Measurements from ENCODE around the gene DACT2. TPM values are rescaled to one million over a fixed set of nuclear protein-coding genes. Genes with fewer than 3 reads are reported as not detected.

Gene DACT2
- total RNA-seq, 1 experiment from 2014 or later = 21.1 TPM

GRCh38 chr6:168349718-168350210 is 30.2 kb upstream of the DACT2 start:
- Mint-ChIP-seq H3K4me3 (ENCODE audit: unreplicated experiment) (no peak overlapping the region), H3K4me1 (ENCODE audit: low read depth, unreplicated experiment) (no peaks in the 10 kb centered on the region), H3K27ac (ENCODE audit: unreplicated experiment) (no peak overlapping the region), H3K9me3 (ENCODE audit: unreplicated experiment) (no peaks in the 10 kb centered on the region), H3K27me3 (ENCODE audit: insufficient read depth, unreplicated experiment) (no peaks in the 10 kb centered on the region), H3K36me3 (ENCODE audit: insufficient read depth, unreplicated experiment) (no peaks in the 10 kb centered on the region)
- no peak for TF ChIP-seq CTCF (IDR thresholded peaks at IDR 0.05; ENCODE audit: insufficient read depth in 1 of 2, low read depth in 1 of 2, low read length in 1 of 2, severe bottlenecking in 1 of 2, unreplicated experiment in 1 of 2)
- Histone ChIP-seq H3K27me3 (replicated peaks; ENCODE audit: control insufficient read depth, insufficient read depth, low read length) (no peaks in the 10 kb centered on the region), H3K4me3 (ENCODE audit: low read depth, low read length) (no peak overlapping the region), H3K36me3 (ENCODE audit: control insufficient read depth, insufficient read depth, low read length) (no peaks in the 10 kb centered on the region), H3K9me3 (peaks cover 6% of the 10 kb centered on the region; the same call in 1 of the 2 replicates), H3K4me1 (no peaks in the 10 kb centered on the region)
- DNase-seq = no peak
- ChIA-PET POLR2A (no interaction called here), CTCF (no interaction called here)
- intact Hi-C loops (cut with micrococcal nuclease; ENCODE audit: unreplicated experiment) = loop anchor here (10.0 kb wide), 1 partner anchor 285 kb away; no protein-coding TSS in a partner anchor
- no TSS peak for BruUV-seq (replicated peaks)

- DNase-seq = no peak
- H3K27me3 Mint-ChIP-seq (ENCODE audit: insufficient read depth, unreplicated experiment) = no peaks in the 10 kb centered on the region
- H3K36me3 ChIP-seq (ENCODE audit: control insufficient read depth, insufficient read depth, low read length) = no peaks in the 10 kb centered on the region
- peaks cover 6% of the 10 kb centered on the region; the same call in 1 of the 2 replicates for H3K9me3 ChIP-seq
- POLR2A ChIA-PET = no interaction called here
- no TSS peak for BruUV-seq (replicated peaks)
- H3K27me3 ChIP-seq (replicated peaks; ENCODE audit: control insufficient read depth, insufficient read depth, low read length) = no peaks in the 10 kb centered on the region
- H3K9me3 Mint-ChIP-seq (ENCODE audit: unreplicated experiment) = no peaks in the 10 kb centered on the region
- H3K36me3 Mint-ChIP-seq (ENCODE audit: insufficient read depth, unreplicated experiment) = no peaks in the 10 kb centered on the region
- peak overlapping the region; percentile 36 for H3K27ac Mint-ChIP-seq (ENCODE audit: unreplicated experiment)
- CTCF ChIA-PET = interaction anchor here (1.1 kb wide), 1 partner anchor 11 kb away, joined by 3 read pairs; no protein-coding TSS in a partner anchor
- intact Hi-C loops (cut with micrococcal nuclease; ENCODE audit: unreplicated experiment) = no loop called here
- TF ChIP-seq CTCF (IDR thresholded peaks at IDR 0.05; ENCODE audit: insufficient read depth in 1 of 2, low read depth in 1 of 2, low read length in 1 of 2, severe bottlenecking in 1 of 2, unreplicated experiment in 1 of 2) = no peak
- no peaks in the 10 kb centered on the region for H3K4me1 ChIP-seq
- no peaks in the 10 kb centered on the region for H3K4me1 Mint-ChIP-seq (ENCODE audit: low read depth, unreplicated experiment)
- no peak overlapping the region for H3K4me3 ChIP-seq (ENCODE audit: low read depth, low read length)
- H3K4me3 Mint-ChIP-seq (ENCODE audit: unreplicated experiment) = no peak overlapping the region
These were observed 28.6 kb upstream of the DACT2 start for GRCh38 chr6:168348186-168348585.

- no peaks in the 10 kb centered on the region for H3K36me3 ChIP-seq (ENCODE audit: control insufficient read depth, insufficient read depth, low read length)
- no peaks in the 10 kb centered on the region for H3K27me3 Mint-ChIP-seq (ENCODE audit: insufficient read depth, unreplicated experiment)
- intact Hi-C loops (cut with micrococcal nuclease; ENCODE audit: unreplicated experiment) = no loop called here
- ChIA-PET POLR2A (interaction anchor here (0.6 kb wide), 1 partner anchor 18 kb away, joined by 3 read pairs; no protein-coding TSS in a partner anchor), CTCF (interaction anchor here (1.1 kb wide), 1 partner anchor 10 kb away, joined by 3 read pairs; no protein-coding TSS in a partner anchor)
- H3K4me3 ChIP-seq (ENCODE audit: low read depth, low read length) = no peak overlapping the region
- H3K4me3 Mint-ChIP-seq (ENCODE audit: unreplicated experiment) = no peak overlapping the region
- peaks cover 4% of the 10 kb centered on the region; the same call in 1 of the 2 replicates for H3K4me1 ChIP-seq
- peaks cover 6% of the 10 kb centered on the region; the same call in 1 of the 2 replicates for H3K9me3 ChIP-seq
- no peak overlapping the region for H3K27ac Mint-ChIP-seq (ENCODE audit: unreplicated experiment)
- no peak for DNase-seq
- BruUV-seq (replicated peaks) = no TSS peak
- no peak for TF ChIP-seq CTCF (IDR thresholded peaks at IDR 0.05; ENCODE audit: insufficient read depth in 1 of 2, low read depth in 1 of 2, low read length in 1 of 2, severe bottlenecking in 1 of 2, unreplicated experiment in 1 of 2)
- no peaks in the 10 kb centered on the region for H3K27me3 ChIP-seq (replicated peaks; ENCODE audit: control insufficient read depth, insufficient read depth, low read length)
- no peaks in the 10 kb centered on the region for H3K4me1 Mint-ChIP-seq (ENCODE audit: low read depth, unreplicated experiment)
- no peaks in the 10 kb centered on the region for H3K36me3 Mint-ChIP-seq (ENCODE audit: insufficient read depth, unreplicated experiment)
- H3K9me3 Mint-ChIP-seq (ENCODE audit: unreplicated experiment) = no peaks in the 10 kb centered on the region
These were observed 28.0 kb upstream of the DACT2 start for GRCh38 chr6:168347615-168348014.

Measured in Caco-2 (cell line).